GM23338 (cell line): ENCODE measurements around the gene MST1. TPM values are rescaled to one million over a fixed set of nuclear protein-coding genes. Genes with fewer than 3 reads are reported as not detected.

Experiments used
- ATAC-seq: fragments of 200-7000 bp; cut with Tn5 transposase; 3 replicates; pipeline ENCODE4 v1.9.1; 2020
- DNase-seq: peaks from one replicate; pipeline ENCODE4 v3.0.0-alpha.2; 2015; ENCODE audit warnings: low spot score
- H2AFZ ChIP-seq: fragments of 200-600 bp; sonication (generic); 2 replicates; pipeline ENCODE4 v1.8.0; 2016; ENCODE audit warnings: antibody characterized with exemption, mild to moderate bottlenecking, moderate library complexity
- H3F3A ChIP-seq: fragments of 200-600 bp; sonication (generic); replicated peaks from 2 replicates; pipeline ENCODE4 v1.8.0; 2017; ENCODE audit warnings: antibody characterized with exemption, mixed run types, low read depth
- H3K27ac ChIP-seq: fragments of 200-600 bp; sonication (generic); 2 replicates; pipeline ENCODE4 v1.6.1; 2016; ENCODE audit warnings: low read depth
- H3K27me3 ChIP-seq: fragments of 200-600 bp; sonication (generic); 2 replicates; pipeline ENCODE4 v1.8.0; 2016; ENCODE audit warnings: mild to moderate bottlenecking, mixed run types, moderate library complexity; ENCODE audit not compliant: insufficient read depth
- H3K36me3 ChIP-seq: fragments of 200-600 bp; sonication (generic); 2 replicates; pipeline ENCODE4 v1.8.0; 2016; ENCODE audit warnings: mild to moderate bottlenecking; ENCODE audit not compliant: insufficient read depth
- H3K4me1 ChIP-seq: fragments of 200-600 bp; sonication (generic); 2 replicates; pipeline ENCODE4 v1.8.0; 2016; ENCODE audit warnings: mild to moderate bottlenecking, moderate library complexity; ENCODE audit not compliant: insufficient read depth
- H3K4me2 ChIP-seq: fragments of 200-600 bp; sonication (generic); 2 replicates; pipeline ENCODE4 v1.7.1; 2017; ENCODE audit warnings: mixed run types
- H3K4me3 ChIP-seq: fragments of 200-600 bp; sonication (generic); 2 replicates; pipeline ENCODE4 v1.6.1; 2016; ENCODE audit warnings: mixed run types
- H3K79me2 ChIP-seq: fragments of 200-600 bp; sonication (generic); replicated peaks from 2 replicates; pipeline ENCODE4 v1.8.0; 2017; ENCODE audit warnings: mild to moderate bottlenecking; ENCODE audit not compliant: insufficient read depth
- H3K9me2 ChIP-seq: fragments of 200-600 bp; sonication (generic); 2 replicates; pipeline ENCODE4 v1.8.0; 2017; ENCODE audit not compliant: insufficient read depth
- H4K20me1 ChIP-seq: fragments of 200-600 bp; sonication (generic); replicated peaks from 2 replicates; pipeline ENCODE4 v1.8.0; 2017; ENCODE audit warnings: mild to moderate bottlenecking; ENCODE audit not compliant: insufficient read depth
- H3K27ac Mint-ChIP-seq: 2 replicates; pipeline ENCODE4 v1.8.0; 2020; ENCODE audit warnings: inconsistent platforms, mild to moderate bottlenecking, moderate library complexity, mixed read lengths
- H3K27me3 Mint-ChIP-seq: 3 replicates; pipeline ENCODE4 v1.8.0; 2022; ENCODE audit warnings: low read depth, mild to moderate bottlenecking, moderate library complexity, mixed read lengths, inconsistent platforms; ENCODE audit not compliant: insufficient read depth, poor library complexity
- H3K36me3 Mint-ChIP-seq: 3 replicates; pipeline ENCODE4 v1.8.0; 2021; ENCODE audit warnings: low read depth, mild to moderate bottlenecking, inconsistent platforms, moderate library complexity, mixed read lengths
- H3K4me1 Mint-ChIP-seq: 3 replicates; pipeline ENCODE4 v1.8.0; 2020; ENCODE audit warnings: mild to moderate bottlenecking, inconsistent platforms, mixed read lengths
- H3K4me3 Mint-ChIP-seq: 3 replicates; pipeline ENCODE4 v1.8.0; 2021; ENCODE audit warnings: moderate library complexity, mild to moderate bottlenecking, inconsistent platforms, mixed read lengths
- H3K9me3 Mint-ChIP-seq: 3 replicates; pipeline ENCODE4 v1.8.0; 2020; ENCODE audit warnings: moderate library complexity, mild to moderate bottlenecking, inconsistent platforms, mixed read lengths
- CREB1 ChIP-seq: fragments of 250-450 bp; sonication (Bioruptor Pico); IDR thresholded peaks from 2 replicates; pipeline ENCODE4 v1.5.0; 2020; ENCODE audit warnings: low read depth, mild to moderate bottlenecking, moderate library complexity
- CTCF ChIP-seq, 2 experiments: fragments of 200-600 bp in 1 of 2; sonication (generic) in 1 of 2; conservative IDR thresholded peaks; 2 replicates each; pipeline versions ENCODE4 v1.5.1 to v1.6.1; 2016 to 2017; ENCODE audit warnings: antibody characterized with exemption in 2 of 2, low read depth in 2 of 2, mild to moderate bottlenecking in 2 of 2, moderate library complexity in 1 of 2
- EZH2 ChIP-seq: fragments of 200-600 bp; sonication (generic); IDR thresholded peaks from one replicate; pipeline ENCODE4 v1.8.0; 2017; ENCODE audit warnings: antibody characterized with exemption, mild to moderate bottlenecking, low read depth; ENCODE audit not compliant: unreplicated experiment
- EZH2phosphoT487 ChIP-seq: fragments of 200-600 bp; sonication (generic); IDR thresholded peaks from one replicate; pipeline ENCODE4 v1.8.1; 2018; ENCODE audit warnings: antibody characterized with exemption; ENCODE audit not compliant: unreplicated experiment
- JUNB ChIP-seq: IDR thresholded peaks from one replicate; pipeline ENCODE4 v1.6.1; 2016; ENCODE audit warnings: antibody characterized with exemption; ENCODE audit not compliant: unreplicated experiment
- NANOG ChIP-seq: IDR thresholded peaks from 2 replicates; pipeline ENCODE4 v1.6.1; 2016; ENCODE audit warnings: antibody characterized with exemption, borderline replicate concordance
- POLR2AphosphoS5 ChIP-seq: IDR thresholded peaks from 2 replicates; pipeline ENCODE4 v1.6.1; 2016; ENCODE audit warnings: antibody characterized with exemption, low read depth
- STAT1 ChIP-seq: IDR thresholded peaks from one replicate; pipeline ENCODE4 v1.6.1; 2016; ENCODE audit warnings: antibody characterized with exemption; ENCODE audit not compliant: unreplicated experiment
- ZNF114 ChIP-seq: fragments of 250-450 bp; sonication (Bioruptor Pico); IDR thresholded peaks from 2 replicates; pipeline ENCODE4 v1.5.0; 2020; ENCODE audit warnings: mild to moderate bottlenecking, moderate library complexity
- ZNF331 ChIP-seq: fragments of 250-450 bp; sonication (Bioruptor Pico); IDR thresholded peaks from 2 replicates; pipeline ENCODE4 v1.5.0; 2020; ENCODE audit warnings: low read depth, mild to moderate bottlenecking, moderate library complexity
- ZNF462 ChIP-seq: fragments of 250-450 bp; sonication (Bioruptor Pico); IDR thresholded peaks from 2 replicates; pipeline ENCODE4 v1.5.0; 2020; ENCODE audit warnings: mild to moderate bottlenecking, moderate library complexity
- polyA plus RNA-seq: library from polyadenylated mRNA; unstranded; fragments of >200 nt; fragmentation: Nextera tagmentation; extraction: Ambion mirVana; gene quantifications from 2 replicates; pipeline ENCODE4 v1.2.1, GENCODE V29; 2016
- total RNA-seq: library from RNA; depleted of rRNA; stranded (reverse); fragments of >200 nt; shearing (Covaris generic); gene quantifications from 2 replicates; pipeline ENCODE4 v1.2.3, GENCODE V29; 2014
- TF ChIP-seq, protein P1 (sequence below): IDR thresholded peaks from one replicate; pipeline ENCODE4 v1.6.1; 2018; ENCODE audit warnings: antibody characterized with exemption; ENCODE audit not compliant: unreplicated experiment
- TF ChIP-seq, protein P2 (sequence below): IDR thresholded peaks from 2 replicates; pipeline ENCODE4 v1.6.1; 2016; ENCODE audit warnings: antibody characterized with exemption

MST1 gene
- total and polyA plus RNA-seq, 2 experiments from 2014 or later, result 5.9 to 11.1 TPM

- no peaks in the 10 kb centered on the region for H3K4me1 ChIP-seq
- no peak overlapping the region for H3K4me2 ChIP-seq
- peaks cover 16% of the 10 kb centered on the region for H3K27me3 Mint-ChIP-seq
- no peaks in the 10 kb centered on the region for H3F3A ChIP-seq
- H3K9me2 ChIP-seq, result no peaks in the 10 kb centered on the region
- no peaks in the 10 kb centered on the region for H3K9me3 Mint-ChIP-seq
- no peaks in the 10 kb centered on the region for H3K36me3 ChIP-seq
- no peak overlapping the region for H2AFZ ChIP-seq
- DNase-seq, result no peak
- H3K4me3 ChIP-seq, result no peak overlapping the region
- no peaks in the 10 kb centered on the region for H3K79me2 ChIP-seq
- TF ChIP-seq POLR2AphosphoS5 (no peak), ZNF331 (no peak), NANOG (no peak), EZH2phosphoT487 (no peak), EZH2 (no peak), CTCF (conservative IDR thresholded peaks at IDR 0.05; ENCODE audit: low read depth in 2 of 2) (no peak), JUNB (no peak), ZNF462 (CRISPR knock-in tag) (no peak), STAT1 (no peak), CREB1 (CRISPR knock-in tag) (no peak), ZNF114 (no peak)
- TF ChIP-seq, protein P1, sequence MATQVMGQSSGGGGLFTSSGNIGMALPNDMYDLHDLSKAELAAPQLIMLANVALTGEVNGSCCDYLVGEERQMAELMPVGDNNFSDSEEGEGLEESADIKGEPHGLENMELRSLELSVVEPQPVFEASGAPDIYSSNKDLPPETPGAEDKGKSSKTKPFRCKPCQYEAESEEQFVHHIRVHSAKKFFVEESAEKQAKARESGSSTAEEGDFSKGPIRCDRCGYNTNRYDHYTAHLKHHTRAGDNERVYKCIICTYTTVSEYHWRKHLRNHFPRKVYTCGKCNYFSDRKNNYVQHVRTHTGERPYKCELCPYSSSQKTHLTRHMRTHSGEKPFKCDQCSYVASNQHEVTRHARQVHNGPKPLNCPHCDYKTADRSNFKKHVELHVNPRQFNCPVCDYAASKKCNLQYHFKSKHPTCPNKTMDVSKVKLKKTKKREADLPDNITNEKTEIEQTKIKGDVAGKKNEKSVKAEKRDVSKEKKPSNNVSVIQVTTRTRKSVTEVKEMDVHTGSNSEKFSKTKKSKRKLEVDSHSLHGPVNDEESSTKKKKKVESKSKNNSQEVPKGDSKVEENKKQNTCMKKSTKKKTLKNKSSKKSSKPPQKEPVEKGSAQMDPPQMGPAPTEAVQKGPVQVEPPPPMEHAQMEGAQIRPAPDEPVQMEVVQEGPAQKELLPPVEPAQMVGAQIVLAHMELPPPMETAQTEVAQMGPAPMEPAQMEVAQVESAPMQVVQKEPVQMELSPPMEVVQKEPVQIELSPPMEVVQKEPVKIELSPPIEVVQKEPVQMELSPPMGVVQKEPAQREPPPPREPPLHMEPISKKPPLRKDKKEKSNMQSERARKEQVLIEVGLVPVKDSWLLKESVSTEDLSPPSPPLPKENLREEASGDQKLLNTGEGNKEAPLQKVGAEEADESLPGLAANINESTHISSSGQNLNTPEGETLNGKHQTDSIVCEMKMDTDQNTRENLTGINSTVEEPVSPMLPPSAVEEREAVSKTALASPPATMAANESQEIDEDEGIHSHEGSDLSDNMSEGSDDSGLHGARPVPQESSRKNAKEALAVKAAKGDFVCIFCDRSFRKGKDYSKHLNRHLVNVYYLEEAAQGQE, result no peak
- TF ChIP-seq, protein P2, sequence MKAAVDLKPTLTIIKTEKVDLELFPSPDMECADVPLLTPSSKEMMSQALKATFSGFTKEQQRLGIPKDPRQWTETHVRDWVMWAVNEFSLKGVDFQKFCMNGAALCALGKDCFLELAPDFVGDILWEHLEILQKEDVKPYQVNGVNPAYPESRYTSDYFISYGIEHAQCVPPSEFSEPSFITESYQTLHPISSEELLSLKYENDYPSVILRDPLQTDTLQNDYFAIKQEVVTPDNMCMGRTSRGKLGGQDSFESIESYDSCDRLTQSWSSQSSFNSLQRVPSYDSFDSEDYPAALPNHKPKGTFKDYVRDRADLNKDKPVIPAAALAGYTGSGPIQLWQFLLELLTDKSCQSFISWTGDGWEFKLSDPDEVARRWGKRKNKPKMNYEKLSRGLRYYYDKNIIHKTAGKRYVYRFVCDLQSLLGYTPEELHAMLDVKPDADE, result no peak
- no peaks in the 10 kb centered on the region for H3K27me3 ChIP-seq
- no peaks in the 10 kb centered on the region; the same call in 2 of the 3 replicates for H3K4me1 Mint-ChIP-seq
- H4K20me1 ChIP-seq, result no peaks in the 10 kb centered on the region
- H3K27ac Mint-ChIP-seq, result no peak overlapping the region
- H3K4me3 Mint-ChIP-seq, result no peak overlapping the region
- H3K36me3 Mint-ChIP-seq, result no peaks in the 10 kb centered on the region
- no peak overlapping the region for H3K27ac ChIP-seq
- ATAC-seq, result no peak
Measured at GRCh38 chr3:49658711-49659110, 30.6 kb downstream of the MST1 start.
